GM13976 (cell line): Measurements from ENCODE around the gene MAGEL2.
A peak's percentile ranks its signal among the peaks of the same experiment; 100 is the strongest.

ENCODE experiments used
- DNase-seq: peaks from one replicate; pipeline ENCODE4 v3.0.0; 2012; ENCODE audit warnings: low spot score
- in situ Hi-C: fragments of 300-500 bp; cut with MboI; formaldehyde crosslinking; loops from one replicate; pipeline ENCODE4 v1.12.0; 2022; ENCODE audit warnings: low sequenced_read_pairs, mixed read lengths, inconsistent platforms; ENCODE audit not compliant: unreplicated experiment
- TF ChIP-seq, protein P1 (sequence below): IDR thresholded peaks from 2 replicates; pipeline ENCODE4 v1.5.1; 2012; ENCODE audit warnings: borderline replicate concordance, mild to moderate bottlenecking; ENCODE audit not compliant: insufficient read depth; ENCODE audit errors: extremely low read depth, missing control alignments, control extremely low read depth

Gene MAGEL2

DNA sequence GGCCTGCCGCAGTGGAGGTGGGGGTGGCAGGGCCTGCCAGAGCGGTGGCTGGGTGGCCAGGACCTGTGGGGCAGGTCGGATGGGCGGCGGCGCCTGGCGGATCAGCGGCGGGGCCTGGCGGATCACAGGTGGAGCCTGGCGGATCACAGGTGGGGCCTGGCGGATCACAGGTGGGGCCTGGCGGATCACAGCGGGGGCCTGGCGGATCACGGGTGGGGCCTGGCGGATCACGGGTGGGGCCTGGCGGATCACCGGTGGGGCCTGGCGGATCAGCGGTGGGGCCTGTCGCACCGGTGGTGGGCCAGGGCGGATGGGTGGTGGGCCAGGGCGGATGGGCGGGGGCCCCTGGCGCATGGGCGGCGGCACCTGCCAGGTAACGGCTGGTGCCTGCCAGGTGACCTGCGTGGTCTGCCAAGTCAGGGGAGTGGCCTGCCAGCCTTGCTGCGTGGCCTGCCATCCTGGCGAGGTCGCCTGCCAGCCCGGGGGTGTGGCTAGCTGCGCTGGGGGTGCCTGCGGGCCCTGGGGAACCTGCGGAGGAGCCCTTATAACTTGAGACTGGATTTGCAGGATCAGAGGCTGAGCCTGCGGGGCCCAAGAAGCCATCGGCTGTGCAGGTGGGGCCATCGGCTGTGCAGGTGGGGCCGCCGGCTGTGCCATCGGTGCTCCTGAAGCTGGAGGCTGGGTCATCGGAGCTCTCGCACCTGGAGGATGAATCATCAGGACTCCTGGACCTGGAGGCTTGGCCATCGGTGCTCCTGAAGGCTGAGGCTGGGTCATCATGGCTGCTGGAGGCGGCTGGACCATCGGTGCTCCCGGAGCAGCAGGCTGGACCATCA lies 1.3 kb downstream of the MAGEL2 start:
- DNase-seq: no peak
- TF ChIP-seq, protein P1, sequence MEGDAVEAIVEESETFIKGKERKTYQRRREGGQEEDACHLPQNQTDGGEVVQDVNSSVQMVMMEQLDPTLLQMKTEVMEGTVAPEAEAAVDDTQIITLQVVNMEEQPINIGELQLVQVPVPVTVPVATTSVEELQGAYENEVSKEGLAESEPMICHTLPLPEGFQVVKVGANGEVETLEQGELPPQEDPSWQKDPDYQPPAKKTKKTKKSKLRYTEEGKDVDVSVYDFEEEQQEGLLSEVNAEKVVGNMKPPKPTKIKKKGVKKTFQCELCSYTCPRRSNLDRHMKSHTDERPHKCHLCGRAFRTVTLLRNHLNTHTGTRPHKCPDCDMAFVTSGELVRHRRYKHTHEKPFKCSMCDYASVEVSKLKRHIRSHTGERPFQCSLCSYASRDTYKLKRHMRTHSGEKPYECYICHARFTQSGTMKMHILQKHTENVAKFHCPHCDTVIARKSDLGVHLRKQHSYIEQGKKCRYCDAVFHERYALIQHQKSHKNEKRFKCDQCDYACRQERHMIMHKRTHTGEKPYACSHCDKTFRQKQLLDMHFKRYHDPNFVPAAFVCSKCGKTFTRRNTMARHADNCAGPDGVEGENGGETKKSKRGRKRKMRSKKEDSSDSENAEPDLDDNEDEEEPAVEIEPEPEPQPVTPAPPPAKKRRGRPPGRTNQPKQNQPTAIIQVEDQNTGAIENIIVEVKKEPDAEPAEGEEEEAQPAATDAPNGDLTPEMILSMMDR: no peak
- in situ Hi-C loops: no loop called here

DNA sequence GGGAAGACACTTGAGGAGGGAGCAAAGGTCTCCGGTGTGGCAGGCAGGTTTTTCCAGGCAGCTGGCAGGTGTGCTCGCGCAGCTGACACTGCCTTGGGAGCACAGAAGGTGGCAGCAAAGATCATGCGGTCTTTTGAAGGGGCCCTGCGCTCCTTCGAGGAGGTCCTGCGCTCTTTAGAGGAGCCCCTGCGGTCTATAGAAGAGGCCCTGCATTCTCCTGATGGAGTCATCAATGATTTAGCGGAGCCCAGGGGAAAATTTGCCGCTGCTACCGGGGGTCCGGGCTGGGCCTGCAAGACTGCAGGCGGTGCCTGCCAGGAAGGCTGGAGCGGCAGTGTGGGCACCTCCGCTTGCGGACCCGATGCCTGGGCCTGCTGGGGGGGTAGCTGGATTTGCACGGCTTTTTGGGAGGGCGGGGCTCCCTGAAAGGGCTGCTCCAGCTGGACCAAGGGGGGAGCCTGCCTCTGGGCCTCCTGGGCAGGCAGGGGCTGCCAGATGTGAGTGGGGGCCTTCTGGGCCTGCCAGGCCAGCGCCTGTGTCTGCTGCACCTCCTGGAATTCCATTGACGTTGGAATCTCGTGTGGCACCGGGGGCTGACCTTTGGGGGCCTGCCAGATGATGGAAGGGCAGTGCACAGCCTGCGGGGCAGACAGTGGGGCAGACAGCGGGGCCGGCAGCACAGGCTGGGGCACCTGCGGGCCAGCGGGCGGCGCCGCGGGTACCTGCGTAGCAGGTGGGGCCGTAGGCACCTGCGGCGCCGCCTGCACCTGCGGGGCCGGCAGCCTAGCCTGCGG lies 2.1 kb downstream of the MAGEL2 start:
- in situ Hi-C loops: no loop called here
- DNase-seq: no peak
- TF ChIP-seq, protein P1: no peak

DNA sequence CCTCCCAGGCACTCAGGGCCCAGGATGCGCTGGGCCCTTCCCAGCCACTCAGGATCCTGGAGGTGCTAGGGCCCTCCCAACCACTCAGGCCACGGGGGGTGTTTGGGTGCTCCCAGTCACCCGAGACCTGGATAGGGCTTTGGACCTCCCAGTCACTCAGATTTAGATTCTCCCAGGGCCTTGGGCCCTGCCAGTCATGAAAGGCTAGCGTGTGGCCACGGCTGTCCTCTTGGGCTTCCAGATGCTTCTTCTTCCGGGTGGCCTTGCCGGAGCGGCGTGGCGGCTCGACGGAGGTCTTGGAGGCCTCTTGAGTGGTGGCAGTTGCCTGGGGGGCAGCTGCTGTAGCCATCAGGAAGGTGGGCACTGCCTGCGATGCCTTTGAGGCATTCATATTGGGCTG lies 2.8 kb downstream of the MAGEL2 start:
- TF ChIP-seq, protein P1: no peak
- in situ Hi-C loops: no loop called here
- DNase-seq: no peak

DNA sequence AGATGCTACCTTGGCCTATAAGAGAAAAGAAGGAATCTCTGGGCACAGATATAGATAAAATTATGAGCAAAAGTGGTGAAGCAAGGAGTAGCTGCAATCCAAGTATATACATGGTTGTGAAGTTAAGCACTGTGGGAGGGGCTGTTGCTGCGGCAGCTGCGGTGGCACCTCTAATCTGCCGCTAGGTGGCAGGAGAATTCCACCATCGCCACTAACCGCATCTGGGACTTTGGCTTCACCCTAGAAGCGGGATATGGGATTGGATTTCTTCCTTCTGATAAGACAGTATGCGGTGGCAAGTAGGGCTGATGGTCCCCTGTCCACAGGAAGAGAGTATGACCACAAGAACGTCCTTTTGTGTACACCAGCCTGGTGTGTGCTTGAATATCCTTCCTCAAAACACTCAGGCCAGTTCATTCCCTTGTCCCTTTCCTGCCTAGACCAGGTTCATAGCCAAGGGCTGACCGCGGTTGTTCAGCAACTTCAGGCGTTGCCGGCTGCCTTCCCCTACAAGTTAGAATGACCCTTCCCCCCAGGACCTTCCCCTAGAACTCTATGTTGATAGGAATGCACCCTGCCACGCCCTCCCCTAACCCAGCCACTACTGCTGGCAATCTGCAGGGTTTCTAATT lies 5.1 kb downstream of the MAGEL2 start:
- TF ChIP-seq, protein P1: peak; percentile 42
- in situ Hi-C loops: no loop called here
- peak; percentile 57 for DNase-seq

GRCh38 chr15:23634181-23634580 lies 13.5 kb downstream of the MAGEL2 start:
- in situ Hi-C loops: no loop called here
- TF ChIP-seq, protein P1: no peak
- no peak for DNase-seq

DNA sequence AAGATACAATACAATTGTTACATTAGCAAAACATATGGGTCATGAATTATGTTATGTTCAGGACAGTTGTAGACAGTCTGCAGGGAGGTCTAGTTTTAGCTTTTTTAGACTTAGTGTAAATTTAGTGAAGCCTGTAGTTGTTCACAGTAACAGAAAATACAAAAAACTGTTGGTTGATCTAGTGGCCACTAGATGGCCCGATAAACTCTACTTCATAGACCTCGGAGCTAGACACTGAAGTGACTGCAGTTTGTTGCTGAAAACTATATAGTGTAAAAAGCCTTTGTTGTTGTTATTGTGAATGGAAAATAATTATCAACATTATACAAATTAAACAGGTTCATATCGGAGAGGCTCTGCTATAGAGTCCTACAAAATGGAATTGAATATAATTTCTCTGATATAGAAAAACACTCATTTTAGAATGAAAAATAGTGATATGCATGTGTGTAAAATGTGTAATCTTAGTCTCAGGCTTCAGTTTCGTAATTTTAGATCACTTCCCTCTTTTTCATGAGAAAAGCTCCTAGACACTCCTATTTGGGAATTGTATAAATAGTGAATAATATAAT lies 18.3 kb downstream of the MAGEL2 start:
- no peak for DNase-seq
- TF ChIP-seq, protein P1: peak; percentile 7
- in situ Hi-C loops: no loop called here
